ENCODE results near the gene PDGFA.

PDGFA gene

DNA sequence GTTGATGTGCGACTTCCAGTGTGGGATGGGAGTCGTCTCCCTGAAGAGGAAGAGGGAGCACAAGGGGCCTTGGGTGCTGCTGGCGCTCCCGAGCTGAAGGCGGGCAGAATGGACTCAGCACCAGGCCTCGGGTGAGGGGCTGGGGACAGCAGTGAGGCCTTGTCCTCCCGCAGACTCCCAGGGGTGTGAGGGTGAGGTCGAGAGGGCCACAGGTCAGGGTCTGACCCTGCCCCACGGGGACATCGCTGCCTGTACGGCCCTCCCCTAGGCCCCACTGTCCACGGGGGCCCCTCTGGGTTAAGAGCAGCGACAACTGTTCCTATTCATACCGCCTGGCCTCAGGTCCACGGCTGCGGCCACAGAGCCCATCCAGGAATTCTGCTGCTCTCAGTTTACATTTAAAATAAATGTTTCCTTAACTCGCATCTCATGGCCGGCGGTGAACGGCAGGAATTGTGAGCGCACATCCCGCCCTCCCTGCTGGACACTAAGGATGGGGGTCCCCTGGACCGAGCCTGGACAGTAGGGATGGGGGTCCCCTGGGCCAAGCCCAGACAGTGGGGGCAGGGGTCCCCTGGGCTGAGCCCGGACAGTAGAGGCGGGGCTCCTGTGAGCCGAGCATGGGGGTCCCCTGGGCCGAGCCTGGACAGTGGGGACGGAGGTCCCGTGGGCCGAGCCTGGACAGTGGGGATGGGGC, 61.7 kb downstream of the PDGFA start:
- no peak for DNase-seq

DNA sequence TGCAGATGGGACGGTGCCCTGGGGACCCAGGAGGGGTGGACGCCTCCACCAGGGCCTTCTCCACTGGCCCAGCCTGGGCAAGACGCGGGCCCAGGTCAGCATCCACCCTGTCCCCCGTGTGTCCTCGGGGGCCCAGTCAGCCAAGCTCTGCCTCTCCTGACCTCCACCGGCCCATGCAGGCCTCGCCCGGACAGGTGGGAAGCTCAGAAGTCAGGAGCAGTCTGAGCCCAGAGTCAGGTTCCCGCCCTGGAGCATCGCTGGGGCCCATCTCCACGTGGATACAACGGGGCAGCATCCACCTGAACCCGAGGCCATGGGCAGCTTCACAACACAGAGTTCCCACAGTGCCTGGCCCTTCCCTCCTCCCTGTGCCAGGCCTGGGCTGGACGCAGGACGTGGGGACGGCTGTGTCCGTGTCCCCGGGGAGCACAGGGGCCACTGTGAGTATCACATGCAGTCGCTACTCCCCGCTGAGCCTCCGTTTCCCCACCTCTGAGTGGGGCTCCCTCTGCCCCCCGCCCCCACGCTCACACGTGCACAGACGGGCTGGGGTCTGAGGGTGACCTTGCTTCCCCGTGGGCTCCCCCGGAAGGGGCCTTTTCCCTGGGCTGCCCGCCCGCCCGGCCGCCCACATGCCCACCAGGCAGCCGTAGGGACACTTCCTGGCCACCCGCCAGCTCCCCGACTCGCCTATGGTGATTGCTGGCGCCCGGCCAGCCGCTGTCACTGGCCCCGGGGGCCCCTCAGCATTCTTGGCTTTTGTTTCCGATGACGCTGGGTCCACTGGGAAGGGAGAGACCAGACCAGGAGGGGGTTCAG, 64.3 kb downstream of the PDGFA start:
- DNase-seq = no peak

DNA sequence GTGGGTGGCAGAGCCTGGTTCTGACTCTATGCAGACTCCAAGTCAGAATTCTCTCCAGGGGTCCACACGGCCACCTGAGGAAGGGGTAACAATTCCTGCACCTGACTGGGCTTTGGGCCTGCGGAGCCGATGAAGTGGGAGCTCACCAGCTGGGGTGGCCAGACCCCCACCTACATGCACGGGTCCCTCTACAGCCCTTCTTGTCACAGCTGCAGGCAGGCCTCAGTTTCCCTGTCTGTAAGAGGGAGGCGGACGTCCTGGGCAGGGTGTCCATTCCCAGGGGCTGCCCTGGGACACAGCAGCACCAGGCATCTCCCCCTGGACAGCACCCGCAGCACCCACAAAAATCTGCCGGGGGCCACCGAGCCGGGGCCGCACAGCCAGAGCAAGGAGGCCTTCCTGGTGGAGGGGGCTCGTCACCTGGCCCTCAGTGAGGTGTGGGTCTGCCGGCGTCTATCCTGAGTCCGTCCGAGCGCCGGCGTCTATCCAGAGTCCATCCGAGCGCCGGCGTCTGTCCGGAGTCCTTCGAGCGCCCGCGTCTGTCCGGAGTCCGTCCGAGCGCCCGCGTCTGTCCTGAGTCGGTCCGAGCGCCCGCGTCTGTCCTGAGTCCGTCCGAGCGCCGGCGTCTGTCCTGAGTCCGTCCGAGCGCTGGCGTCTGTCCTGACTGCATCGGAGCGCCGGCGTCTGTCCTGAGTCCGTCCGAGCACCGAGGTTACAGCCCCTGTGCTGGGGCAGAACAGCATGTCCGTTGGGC, 65.1 kb downstream of the PDGFA start:
- DNase-seq = no peak

DNA sequence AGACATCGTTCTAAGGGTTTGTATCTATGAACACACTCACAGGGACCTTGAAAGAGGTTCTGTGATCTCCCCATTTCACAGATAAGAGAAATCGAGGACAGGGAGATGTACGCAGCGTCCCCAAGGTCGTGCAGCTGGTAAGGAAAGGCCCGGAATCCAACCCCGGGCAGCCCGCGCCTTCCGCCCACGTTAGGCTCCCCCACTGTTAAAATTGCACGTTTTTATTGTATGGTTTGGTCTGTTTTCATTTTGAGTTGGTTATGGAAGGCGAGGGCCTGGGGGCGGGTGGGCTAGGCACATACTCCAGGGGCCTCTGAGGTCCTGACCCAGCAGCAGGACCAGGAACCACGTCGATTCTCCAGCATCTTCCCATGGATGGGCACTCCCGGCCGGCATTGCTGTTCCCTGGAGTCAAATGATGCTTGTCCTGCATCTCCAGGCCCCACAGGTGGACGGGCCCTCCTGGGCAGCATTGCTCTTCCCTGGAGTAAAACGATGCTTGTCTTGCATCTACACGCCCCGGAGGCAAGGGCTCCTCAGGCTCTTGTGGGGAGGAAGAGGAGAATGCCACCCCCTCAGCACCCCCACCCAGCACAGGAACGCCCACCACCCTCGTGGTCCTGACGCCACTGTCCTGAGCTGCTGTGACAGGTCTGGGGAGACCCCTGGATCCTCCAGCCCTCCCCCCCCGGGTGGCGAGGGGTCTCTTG, 65.9 kb downstream of the PDGFA start:
- no peak for DNase-seq

DNA sequence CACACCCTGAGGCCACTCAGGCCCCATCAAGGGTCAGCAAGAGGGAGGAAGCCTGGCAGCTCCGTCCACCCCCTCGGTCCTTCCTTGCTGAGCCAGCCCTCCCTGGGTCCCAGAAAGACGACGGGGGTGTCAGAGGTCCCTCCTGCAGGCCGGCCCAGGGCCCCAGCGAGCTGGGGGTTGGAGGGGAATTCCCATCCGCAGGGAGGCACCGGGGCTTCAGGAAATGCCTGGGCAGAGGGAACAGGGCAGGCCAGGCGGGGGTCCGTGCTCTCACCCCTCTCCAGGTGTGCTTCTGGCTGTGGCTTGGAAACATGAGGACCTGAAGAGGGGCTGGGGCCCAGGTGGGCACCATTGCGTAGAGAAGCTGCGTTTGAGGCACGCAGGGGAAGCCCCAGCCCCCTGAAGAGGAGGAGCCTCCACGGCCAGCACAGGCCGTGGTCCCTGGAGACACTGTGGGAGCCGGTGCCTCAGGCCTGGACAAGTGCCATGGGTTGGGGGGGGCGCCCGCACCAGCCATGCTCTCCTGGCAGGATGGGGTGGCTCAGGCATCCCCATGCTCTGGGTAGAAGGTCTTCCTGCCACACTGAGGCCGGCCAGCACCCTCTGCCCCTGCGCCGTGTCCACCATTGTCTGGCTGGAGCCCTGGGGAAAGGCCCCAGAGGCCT, 66.7 kb downstream of the PDGFA start:
- DNase-seq = no peak

DNA sequence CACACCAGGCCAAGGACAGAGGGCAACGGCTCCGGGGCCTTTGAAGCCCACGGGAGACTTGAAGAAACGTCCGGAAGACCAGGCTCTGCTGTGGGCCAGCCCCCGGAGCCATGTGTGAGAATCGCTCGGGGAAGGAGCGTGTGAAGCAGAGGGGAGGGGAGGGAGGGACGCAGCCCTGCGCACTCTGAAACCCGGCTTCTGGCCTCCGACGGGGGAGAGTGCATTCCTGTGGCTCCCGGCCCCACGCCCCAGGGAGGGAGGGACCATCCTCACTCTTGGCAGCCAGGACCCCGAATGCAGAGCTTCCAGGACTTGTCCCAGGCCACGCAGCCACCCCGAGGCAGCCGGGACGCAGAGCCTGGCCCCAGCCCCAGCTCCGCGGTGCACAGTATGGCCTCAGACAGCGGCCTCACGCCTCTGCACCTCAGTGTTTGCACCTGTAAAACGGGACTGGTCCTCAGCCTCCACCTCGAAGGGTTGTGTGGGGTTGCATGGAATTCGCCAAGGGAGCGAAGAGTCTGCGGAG, 67.4 kb downstream of the PDGFA start:
- no peak for DNase-seq

DNA sequence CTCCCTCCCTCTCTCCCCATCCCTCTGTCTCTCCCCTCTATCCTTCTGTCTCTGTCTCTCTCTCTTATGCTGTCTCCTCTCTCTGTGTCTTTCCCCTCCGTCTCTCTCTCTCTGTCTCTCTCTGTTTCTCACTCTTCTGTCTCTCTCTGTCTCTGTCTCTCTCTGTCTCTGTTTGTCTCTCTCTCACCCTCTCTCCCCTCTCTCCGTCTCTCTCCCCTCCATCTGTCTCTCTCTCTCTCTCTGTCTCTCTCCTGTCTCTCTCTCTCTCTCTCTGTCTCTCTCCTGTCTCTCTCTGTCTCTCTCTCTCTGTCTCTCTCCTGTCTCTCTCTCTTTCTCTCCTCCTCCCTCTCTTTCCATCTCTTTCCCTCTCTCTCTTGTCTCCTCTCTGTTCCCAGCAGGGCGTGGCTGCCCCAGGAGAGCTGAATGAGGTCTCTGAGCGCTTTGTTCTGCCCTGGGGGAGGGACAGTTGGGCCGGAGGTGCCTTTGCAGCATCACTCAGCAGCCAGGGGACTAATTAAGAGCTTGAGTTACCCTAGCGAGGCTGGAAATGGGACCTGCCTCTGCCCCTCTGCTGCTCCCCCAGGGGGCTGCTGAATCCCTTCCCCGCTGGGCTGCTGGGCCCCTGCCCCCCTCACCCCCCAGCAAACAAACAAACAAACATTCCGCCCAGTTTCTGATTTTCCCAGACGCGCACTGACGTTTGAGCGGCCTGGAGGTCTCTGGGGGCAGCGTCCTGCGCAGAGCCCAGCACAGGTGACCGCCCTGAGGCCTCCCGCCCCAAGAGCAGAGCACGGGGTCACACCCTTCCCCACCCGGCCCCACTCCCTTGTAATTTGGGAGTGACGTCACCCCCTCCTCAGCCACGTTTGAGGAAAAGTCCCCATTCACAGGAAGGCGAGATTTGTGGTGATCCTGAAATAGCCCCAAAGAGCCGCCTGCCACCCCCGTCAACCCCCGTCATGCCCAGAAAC, 68.1 kb downstream of the PDGFA start:
- no peak for DNase-seq

DNA sequence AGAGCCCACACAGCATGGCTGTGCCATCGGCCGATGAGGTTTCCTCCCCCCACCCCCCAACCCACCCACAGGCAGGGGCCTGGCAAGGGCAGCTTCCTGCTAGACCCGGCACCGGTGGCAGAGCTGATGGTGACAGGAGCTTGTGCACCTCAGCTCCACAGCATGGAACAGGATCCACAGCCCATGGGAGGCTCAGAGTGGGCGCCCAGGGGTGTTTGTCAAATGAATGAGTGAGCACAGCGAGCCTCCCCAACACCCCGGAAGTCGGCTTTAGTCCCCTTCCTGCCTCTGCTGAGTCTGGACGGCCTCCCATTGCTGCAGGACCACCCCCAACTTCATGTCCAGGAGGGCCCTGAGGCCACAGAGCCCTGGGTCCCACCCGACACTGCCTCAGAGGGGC, 68.9 kb downstream of the PDGFA start:
- no peak for DNase-seq

DNA sequence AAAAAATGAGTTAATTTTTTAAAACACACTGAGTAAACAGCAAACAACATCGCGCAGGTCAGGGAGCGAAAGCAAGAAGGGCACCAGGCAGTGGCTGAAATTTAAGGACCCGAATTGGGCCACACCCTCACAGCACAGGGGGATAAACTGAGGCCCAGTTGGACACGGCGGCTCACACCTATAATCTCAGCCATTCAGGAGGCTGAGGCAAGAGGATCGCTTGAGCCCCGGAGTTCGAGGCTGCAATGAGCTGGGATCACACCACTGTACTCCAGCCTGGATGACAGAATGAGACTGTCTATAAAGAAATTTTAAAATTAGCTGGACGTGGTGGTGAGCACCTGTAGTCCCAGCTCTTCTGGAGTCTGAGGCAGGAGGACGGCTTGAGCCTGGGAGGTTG, 69.6 kb downstream of the PDGFA start:
- no peak for DNase-seq

DNA sequence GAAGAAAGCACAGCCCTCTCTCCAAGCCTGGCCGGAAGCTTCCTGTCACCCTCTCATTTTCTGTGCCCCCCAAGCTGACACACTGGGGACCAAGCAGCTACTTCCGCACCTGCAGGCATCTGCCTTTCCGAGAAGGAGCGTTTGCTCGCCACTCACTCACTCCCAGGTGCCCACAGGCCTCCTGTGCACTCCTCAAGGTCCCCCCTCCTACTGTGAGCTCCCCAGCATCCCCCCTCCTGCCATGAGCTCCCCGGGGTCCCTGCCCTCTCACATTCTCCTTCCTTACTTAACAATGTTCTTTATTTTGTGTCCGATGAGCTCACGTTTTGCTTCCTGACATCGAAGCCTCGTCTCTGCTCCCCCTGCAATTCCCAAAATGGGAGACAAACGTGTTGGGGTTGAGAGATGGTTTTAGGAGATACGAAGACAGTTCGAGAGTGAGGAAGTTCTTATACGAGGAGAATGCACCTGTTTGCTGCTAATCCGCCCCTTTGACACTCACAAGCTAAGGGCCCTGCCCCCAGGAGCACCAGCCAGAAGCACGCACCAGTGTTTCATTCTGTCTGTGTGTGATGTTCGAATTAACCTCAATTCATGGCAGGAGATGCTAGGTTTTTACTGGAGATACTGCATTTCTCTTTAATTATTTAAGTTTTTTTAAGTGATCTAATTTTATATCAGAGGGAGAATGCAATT, 70.2 kb downstream of the PDGFA start:
- no peak for DNase-seq

DNA sequence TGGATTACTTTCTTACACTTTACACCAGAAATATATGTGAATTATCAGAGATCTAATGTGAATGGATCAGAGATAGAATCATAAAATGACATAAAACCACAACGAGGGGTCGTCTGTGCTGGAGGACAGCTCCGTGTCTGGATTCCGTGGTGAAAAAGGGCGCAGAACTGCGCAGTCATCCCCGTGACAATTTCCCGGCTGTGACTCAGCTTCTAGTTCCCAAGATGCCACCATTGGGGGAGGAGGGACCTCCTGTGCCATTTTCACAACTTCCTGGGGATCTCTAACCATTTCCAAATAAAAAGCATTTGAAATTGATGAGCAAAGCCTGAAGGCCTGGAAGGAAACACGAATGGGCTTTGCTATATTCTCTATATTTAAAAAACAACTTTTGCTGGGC, 72.1 kb downstream of the PDGFA start:
- no peak for DNase-seq

Measured in NCI-H1417 treated with DMSO at 0.1 percent for 48 hours (cell line).